Kidney epithelial cell (primary cell): Measurements from ENCODE around the gene C20orf204. TPM values are rescaled to one million over a fixed set of nuclear protein-coding genes. Genes with fewer than 3 reads are reported as not detected.

Source experiments
- DNase-seq: peaks from one replicate; pipeline ENCODE4 v3.0.0-alpha.2; 2010; ENCODE audit warnings: low read depth
- H3K27me3 ChIP-seq: 2 replicates; pipeline ENCODE4 v1.6.0; 2011; ENCODE audit warnings: low read length; ENCODE audit not compliant: control insufficient read depth, insufficient read depth
- H3K36me3 ChIP-seq: 2 replicates; pipeline ENCODE4 v1.5.1; 2011; ENCODE audit warnings: low read length; ENCODE audit not compliant: control insufficient read depth, insufficient read depth
- H3K4me3 ChIP-seq: 2 replicates; pipeline ENCODE4 v1.5.1; 2011; ENCODE audit warnings: low read depth, mild to moderate bottlenecking, control low read depth, low read length
- total RNA-seq: library from RNA; depleted of rRNA; stranded (reverse); fragments of >200 nt; gene quantifications from 2 replicates; pipeline ENCODE4 v1.2.3, GENCODE V29; 2015
- TF ChIP-seq, protein P1 (sequence below): IDR thresholded peaks from 2 replicates; pipeline ENCODE4 v1.5.1; 2011; ENCODE audit warnings: mild to moderate bottlenecking, moderate library complexity, low read length, control low read depth, inconsistent platforms; ENCODE audit not compliant: insufficient read depth, poor library complexity, severe bottlenecking

C20orf204 gene
- total RNA-seq, 1 donor from 2014 or later: 0.21 TPM

DNA sequence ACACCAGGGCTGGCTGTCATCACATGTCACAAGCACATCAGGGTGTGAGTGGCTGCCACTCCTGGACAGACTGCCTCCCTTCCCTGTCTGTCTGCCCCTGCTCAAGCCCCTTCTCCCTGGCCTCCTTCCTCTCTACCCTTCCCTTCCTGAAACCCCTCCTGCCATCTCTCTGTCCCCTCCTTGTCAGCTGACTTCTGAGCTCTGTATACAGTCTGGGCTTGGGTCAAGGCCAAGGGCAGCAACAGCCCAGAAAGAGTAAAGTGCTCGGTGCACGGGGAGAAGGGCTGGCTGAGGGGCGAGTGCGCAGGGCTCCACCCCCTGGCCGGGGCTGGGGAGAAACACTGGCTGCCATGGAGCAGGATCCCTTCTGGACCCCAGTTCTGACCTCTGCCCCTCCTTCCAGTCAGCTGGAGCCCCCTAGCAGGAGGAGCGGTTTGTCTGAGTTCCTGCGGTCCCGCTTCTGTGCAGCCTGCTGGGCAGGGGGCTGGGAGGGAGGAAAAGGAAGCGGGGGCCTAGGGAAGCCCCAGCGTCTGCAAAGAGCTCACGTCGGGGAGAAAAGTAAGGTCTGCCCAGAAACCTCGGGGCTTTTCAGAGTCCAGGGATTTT is 46.2 kb downstream of the C20orf204 start:
- TF ChIP-seq, protein P1, sequence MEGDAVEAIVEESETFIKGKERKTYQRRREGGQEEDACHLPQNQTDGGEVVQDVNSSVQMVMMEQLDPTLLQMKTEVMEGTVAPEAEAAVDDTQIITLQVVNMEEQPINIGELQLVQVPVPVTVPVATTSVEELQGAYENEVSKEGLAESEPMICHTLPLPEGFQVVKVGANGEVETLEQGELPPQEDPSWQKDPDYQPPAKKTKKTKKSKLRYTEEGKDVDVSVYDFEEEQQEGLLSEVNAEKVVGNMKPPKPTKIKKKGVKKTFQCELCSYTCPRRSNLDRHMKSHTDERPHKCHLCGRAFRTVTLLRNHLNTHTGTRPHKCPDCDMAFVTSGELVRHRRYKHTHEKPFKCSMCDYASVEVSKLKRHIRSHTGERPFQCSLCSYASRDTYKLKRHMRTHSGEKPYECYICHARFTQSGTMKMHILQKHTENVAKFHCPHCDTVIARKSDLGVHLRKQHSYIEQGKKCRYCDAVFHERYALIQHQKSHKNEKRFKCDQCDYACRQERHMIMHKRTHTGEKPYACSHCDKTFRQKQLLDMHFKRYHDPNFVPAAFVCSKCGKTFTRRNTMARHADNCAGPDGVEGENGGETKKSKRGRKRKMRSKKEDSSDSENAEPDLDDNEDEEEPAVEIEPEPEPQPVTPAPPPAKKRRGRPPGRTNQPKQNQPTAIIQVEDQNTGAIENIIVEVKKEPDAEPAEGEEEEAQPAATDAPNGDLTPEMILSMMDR: no peak
- Histone ChIP-seq H3K36me3 (no peaks in the 10 kb centered on the region), H3K4me3 (no peak overlapping the region), H3K27me3 (peaks cover 42% of the 10 kb centered on the region)
- no peak for DNase-seq

DNA sequence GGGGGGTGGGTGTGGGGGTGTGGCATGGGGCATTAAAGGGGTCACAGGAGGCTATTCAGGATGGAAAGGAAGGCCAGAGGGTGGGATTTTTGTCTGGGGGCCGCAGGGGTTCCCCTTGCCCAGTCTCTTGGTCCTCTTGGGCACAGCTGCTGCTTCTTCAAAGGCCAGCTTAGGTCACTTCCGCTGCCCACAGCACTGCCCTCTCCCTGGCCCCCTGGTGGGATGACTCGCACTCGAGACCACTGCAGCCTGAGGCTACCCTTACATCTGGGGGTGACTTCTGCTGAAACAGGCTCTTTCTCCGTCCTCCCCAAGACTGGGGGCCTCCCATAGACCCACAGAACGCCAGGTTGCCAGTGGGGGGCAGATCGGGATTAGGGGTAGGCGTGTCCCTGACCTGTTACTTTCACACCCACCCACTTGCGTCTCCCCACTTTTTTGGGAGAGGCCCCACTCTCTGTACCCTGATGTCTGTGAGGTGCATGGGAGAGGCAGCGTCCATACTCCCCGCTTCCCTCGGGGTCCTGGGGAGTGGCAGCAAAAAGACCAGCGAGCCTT is 46.9 kb downstream of the C20orf204 start:
- TF ChIP-seq, protein P1: no peak
- Histone ChIP-seq H3K27me3 (peaks cover 45% of the 10 kb centered on the region), H3K36me3 (no peaks in the 10 kb centered on the region), H3K4me3 (peak overlapping the region; percentile 4)
- no peak for DNase-seq

DNA sequence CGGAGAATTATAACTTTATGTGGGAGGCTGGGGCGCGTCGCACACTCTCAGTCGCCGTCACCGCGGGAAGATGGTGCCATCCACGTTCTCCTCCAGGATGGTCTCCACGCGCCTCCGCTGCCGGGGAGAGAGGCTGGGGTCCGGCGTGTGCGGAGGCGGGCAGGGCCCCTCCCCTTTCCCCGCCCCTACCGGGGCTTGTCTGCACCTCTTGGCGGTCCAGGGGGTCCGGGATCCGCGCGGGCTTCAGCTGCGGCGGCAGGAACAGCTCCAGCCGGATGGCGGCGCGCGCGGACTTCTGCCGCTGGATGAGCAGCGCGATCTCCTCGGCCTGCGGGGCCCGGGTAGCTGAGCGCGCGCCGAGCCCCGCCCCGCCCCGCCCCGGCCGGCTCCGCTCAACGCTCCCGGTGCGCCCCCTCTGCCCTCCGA is 47.4 kb downstream of the C20orf204 start:
- no peak for DNase-seq
- H3K36me3 ChIP-seq: no peaks in the 10 kb centered on the region
- H3K27me3 ChIP-seq: peaks cover 49% of the 10 kb centered on the region
- TF ChIP-seq, protein P1: peak; percentile 55
- peak overlapping the region; percentile 30 for H3K4me3 ChIP-seq

DNA sequence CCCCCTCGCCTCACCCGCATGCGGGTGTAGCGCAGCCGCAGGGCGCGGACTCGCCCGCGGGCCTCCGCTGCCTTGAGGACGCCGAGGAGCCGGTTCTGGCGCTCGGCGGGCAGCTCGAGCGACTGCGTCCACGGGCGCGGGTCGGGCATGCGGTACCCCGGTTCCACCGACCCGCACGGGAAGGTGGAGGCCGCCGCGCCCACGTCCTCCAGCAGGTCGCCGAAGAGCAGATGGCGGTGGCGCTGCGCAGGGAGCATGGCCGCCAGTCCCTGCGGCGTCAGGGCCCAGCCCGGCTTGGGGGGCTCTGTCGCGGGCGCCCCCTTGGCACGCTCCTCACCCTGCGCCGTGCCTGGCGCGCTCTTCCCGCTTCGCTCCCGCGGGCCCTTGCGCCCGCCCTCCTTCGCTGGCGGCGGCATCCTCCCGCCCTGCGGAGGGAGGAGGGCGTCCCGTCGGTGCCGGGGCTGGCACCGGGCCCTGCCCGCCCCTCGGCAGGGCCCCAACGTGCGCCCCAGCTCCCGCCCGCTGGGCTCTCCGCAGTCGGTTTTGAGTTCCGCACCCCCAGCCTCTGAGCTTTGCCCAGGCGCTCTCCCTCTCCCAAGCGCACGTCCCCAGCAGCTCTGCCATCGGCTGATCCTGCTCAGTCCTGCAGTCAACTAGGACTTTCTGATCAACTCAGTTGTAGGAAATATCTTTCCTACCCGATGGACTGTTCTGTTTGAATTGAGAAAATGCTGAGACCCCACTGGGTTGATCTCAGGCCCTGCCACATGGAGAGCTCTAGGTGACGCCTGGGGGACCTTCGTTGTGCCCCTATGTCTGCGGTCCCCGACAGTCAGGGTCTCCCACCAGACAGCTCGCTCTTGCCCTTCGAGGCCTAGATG is 48.1 kb downstream of the C20orf204 start, which contains the start of gene LKAAEAR1:
TSS of gene LKAAEAR1 (minus strand) at position 595 of the 881 bp plus-strand sequence. CDS start at position 416, 179 bp downstream.
- Histone ChIP-seq H3K27me3 (peaks cover 54% of the 10 kb centered on the region), H3K4me3 (peak within 1 kb of the TSS; percentile 30), H3K36me3 (no peaks in the 10 kb centered on the region)
- DNase-seq: no peak
- TF ChIP-seq, protein P1: no peak

DNA sequence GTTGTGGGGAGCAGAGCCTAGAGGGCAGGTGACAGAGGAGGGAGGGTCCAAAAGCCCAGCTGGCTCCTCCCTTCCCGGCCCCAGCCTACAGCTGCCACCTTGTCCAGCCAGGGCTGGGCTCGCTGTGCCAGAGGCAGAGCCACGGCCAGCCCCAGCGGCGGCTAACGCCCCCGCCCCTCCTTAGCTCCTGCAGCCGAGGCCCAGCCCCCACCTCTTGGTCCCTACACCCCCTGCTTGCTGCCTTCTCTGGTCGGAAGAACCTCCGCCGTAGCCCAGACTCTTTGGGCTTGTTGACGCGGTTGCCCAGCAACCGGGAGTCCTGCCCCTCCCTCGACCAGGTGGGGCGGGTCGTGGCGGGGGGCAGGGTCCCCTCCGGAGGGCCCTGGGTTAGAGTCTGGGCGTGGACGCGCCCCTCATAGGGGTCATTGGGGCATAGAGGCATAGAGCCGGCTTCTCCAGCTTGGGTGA is 48.7 kb downstream of the C20orf204 start:
- peaks cover 61% of the 10 kb centered on the region for H3K27me3 ChIP-seq

More for the DNA sequence above, 48.7 kb downstream of the C20orf204 start:
- TF ChIP-seq, protein P1: no peak
- Histone ChIP-seq H3K4me3 (no peak overlapping the region), H3K36me3 (no peaks in the 10 kb centered on the region)
- DNase-seq: no peak
